Activated T-cell treated with anti-CD3 and anti-CD28 coated beads for 48 hours (primary cell): ENCODE measurements around the gene NPFFR1.

Experiments
- DNase-seq: peaks from one replicate; pipeline ENCODE4 v3.0.0-alpha.2; 2020; ENCODE audit warnings: low read depth

NPFFR1 gene

DNA sequence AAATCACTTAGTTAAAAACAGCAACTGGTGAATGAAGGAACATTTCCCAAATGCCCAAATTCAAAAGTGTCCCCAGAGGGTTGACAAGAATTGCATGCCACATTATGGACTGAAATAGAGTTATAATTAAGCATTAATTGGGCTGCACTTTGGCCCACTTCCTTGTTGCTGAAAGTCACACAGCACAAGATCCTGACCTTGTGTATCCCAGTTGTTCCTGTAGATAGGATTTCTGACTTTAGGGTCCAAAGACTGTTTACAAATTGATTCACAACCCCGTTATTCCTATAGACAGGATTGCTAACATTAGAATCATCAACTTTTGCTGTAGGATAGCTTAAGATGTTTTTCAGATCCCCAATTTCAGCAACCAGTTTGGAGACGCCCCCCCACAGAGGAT, 31.5 kb upstream of the NPFFR1 start:
- DNase-seq: no peak

DNA sequence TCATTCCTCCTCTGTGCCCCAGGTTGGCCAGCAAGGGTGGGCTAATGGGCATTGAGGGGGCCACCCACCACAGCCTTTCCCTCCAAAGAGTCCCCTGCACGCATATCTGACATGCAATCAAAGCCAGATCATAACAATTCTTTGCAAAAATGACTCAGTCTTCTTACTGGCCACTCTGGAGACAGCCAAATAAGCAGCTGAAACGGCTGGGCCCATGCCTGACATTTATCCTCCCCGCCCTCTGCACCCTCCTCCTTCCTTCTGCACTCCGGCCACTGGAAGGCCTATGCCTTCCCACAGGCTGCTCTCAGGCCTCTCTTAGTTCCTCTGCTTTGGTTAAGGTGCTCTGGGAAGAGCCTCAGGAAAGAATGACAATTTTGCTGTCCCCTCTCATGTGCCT, 29.2 kb upstream of the NPFFR1 start:
- no peak for DNase-seq

DNA sequence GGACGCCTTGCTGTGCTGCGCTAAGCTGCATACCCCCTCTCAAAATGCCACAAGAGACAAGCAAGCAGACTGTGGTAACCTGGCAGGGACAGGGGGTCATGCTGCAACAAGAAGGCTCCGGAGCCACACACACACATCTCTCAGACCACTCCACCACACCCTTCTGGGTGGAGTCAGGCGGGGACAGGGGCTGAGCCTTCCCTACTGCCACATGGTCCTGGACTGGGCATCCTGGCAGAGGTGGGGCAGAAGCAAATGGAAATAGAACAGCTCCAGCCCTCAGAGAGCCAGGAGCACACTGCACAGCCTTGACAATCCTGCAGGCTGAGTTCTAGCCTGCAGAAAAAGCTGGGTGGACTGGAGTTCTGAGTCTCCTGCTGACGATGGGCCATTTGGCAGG, 28.4 kb upstream of the NPFFR1 start:
- DNase-seq: no peak

DNA sequence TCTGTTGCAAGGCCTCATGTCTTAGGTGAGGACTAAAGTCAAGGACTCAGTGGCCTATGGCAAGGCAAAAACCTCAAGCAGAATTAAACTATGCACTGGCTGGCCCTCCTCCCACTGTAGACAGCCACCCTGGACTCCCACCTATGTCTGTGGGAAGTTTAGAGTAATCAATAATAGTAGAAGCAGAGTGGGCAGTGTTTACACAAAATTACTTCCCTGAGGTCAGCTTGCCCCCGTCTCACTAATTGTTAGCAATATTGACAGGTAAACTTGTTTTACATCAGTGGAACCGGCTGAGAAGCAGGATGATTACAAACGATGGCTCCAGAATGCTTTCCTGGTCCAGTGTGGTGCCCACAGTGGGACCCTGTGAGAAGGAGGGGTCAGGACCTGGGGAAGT, 27.9 kb upstream of the NPFFR1 start:
- no peak for DNase-seq

DNA sequence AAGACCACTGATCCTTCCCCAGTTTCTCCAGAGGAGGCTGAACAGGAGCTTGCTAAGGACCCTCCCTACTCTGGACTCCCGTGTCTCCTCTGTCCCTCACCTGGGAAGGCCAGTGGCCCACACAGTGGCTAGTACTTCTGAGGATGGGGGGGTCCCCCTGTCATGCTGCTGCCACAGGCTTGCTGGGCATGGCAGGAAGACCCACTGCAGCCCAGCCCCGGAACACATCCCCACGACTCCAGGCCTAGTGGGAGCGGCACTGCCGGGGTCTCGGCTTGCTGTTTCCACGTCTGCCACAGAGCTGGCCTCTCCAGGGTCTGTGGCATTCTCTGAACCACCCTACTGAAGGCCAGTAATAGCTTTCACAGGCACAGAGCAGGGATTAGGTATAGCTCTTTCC, 25.9 kb upstream of the NPFFR1 start:
- DNase-seq: no peak

DNA sequence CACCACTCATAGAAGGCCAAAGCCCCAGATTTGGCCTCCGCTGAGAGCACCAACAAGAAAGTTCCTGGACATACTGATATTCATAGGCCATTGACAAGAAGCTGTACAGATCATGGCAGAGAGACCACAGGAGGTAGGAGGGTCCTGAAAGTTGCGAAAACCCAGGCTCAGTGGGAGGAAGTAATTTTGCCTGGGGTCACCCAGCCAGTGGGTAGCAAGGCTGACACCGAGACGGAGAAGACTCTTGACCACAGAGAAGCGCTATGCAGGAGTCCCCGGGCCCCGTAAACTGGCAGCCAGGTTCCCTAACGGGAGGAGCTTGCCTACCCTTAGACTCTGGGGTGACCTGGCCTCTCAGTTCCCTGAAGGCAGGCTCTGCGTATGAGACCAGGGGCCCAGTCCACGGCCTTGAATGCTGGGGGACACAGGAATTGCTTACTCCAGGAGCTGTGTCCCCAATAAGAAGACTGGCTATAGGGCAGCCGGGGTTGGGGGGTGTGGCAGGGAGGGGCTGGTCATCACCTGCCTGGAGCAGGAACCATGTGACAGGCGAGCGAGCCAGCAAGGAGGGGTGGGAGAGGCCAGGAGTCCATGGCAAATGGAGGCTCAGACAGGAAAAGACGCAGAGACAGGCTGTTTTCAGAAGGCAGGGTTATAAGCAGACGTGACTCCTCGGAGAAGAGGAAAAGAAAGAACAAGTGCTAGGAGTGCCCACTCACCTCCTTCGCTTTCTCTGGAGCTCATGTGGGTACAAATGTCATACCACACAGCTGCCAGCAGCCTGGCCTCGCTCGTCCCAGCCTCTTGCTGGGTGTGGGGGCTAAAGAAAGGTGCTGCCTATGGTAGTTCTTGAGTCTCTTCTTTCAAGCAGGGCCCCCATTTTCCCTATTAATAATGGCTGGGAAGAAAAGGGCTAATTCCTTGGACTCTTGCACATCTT, 24.6 kb upstream of the NPFFR1 start:
- DNase-seq: no peak

DNA sequence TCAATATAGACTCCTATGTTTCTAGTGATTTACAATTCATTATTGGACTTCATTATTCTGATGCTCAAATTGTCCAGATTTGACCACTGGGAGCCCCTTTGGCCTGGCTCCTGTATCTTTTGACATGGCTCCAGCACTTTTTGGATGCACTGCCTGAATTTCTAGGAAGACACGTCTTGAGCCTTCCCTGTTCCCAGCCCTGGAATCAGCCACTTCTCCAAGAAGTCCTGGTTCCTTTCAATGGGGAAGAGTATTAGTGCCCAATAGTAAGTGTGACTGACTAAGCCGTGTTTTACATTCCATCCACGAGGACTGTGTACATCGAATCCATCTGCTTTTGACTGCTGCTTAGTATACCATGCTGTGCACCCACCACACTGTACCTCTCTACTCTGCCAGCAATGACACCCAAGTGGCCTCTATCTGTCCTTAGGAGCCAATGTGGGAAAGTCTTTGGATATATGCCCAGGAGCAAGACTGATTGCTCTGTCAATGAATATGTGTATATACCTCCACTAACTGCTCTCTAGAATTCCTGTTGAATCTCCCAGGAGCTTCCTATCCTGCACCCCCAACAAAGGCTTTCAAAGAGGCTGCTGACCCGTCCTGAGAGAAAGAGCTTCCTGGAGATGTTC, 23.2 kb upstream of the NPFFR1 start:
- no peak for DNase-seq

DNA sequence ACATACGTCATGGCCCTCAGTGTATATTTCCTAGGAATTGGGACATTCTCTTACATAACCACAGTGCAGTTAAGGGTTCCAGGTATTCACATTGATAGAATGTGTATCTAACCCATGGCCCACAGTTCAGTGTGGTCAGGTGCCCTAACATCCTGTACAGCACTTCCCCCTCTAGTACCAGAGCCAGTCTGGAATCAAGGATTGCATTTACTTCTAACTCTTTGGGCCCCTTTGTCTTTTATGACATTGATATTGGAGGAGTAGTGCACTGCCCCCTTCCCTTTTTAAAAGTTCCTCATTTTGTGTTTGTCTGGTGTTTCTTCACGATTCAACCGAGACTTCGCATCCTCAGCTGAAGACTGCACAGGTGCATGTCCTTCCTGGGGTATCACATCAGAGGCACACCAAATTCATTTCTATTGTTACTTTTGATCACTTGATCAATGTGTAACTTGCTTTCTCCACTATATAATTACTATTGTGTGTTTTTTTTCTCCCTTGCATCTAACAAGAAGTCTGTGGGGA, 22.4 kb upstream of the NPFFR1 start:
- DNase-seq: no peak

DNA sequence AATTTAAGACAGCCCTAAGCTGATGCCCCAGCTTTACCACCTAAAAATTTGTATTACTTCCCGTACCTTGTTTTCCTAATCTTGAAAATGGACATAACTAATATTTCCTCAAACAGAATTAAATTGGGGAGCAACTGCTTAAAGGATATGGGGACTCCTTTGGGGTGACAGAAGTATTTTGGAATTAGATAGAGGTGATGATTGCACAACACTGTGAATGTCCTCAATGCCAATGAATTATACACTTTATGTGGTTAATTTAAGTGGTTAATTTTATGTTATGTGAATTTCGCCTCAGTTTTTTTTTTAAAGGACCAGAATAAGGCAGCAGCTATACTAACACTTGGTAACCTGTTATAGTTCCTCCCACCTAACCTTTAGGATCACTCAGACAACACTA, 19.9 kb upstream of the NPFFR1 start:
- DNase-seq: no peak

DNA sequence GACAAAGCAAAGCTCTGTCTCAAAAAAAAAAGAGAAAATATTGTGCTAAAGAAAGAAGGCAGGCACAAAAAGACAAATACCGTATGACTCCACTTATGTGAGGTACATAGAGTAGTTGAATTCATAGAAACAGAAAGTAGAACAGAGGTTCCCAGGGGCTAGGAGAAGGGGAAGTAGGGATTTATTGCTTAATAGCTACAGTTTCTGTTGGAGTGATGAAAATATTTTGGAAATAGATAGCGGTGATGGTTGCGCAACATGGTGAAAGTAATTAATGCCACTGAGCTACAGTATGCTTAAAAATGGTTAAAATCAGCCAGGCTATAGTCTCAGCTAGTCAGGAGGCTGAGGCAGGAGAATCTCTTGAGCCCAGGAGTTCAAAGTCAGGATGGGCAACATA, 18.5 kb upstream of the NPFFR1 start:
- no peak for DNase-seq

DNA sequence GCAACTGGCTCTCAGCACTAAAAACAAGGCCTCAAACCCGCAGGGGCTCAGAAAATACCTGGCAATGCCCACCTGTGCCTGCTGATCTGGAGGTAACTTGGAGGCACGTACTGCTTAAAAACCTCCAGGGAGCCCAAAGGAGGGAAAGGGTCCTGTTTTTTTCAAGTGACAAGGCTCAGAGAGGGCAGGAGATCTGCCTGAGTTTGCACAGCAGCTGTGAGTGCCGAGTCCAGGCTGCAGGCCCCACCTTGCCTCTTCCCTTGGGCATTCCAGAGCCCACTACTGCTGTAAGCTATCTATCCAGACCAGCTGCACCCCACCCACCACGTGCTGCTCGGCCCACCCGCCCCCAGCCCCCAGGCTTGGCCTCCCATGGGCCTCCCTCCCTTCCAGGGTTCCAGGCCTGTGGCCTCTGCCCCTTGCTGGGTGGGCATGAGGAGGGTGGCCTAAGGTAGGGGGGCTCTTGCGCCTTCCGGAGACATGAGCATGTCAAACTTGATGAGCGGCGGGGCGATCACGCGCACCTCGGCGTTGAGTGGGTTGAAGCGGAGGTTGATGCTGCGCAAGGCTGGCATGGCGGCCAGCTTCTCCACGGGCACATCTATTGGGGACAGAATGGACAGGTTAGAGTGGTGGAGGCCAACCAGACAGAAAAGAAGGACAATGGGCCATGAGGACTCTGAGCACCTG, 17.2 kb upstream of the NPFFR1 start:
- DNase-seq: no peak

DNA sequence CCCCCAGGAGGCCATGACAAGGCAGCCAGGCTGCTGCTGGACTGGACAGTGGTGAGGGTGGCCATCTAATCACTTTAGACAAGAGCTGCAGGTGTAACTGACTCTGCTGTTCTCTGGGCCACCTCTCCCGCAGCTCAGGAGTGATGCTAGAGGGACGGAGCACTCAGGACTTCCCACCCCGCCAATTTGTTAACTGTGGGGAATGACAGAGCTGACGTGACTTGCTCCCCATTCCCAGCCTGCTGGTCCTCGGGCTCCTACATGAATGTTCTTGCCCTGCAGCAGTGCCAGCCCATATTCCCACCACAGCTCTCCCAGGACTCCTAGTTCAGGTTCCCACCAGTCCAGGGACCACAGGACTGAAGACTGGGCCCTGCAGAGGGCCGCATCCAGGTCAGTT, 16.7 kb upstream of the NPFFR1 start:
- no peak for DNase-seq

DNA sequence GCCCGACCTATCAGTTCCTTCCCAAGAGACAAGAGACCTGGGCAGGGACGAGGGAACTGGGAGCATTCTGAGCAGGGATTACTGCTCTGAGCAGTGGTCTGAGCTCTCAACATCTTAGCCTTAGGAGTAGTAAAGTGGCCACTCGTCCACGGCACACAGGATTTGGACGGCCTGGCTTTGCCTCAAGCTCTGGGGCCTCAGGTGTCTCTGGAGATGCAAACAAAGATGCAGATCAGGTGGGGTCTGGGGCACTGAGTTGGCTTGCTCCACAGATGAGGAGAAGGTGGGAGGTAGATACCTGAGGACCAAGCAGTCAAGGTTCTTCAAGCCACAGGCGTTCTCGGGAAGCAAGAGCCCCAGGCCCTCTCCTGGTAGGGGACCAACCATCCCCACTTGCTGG, 16.1 kb upstream of the NPFFR1 start:
- no peak for DNase-seq

DNA sequence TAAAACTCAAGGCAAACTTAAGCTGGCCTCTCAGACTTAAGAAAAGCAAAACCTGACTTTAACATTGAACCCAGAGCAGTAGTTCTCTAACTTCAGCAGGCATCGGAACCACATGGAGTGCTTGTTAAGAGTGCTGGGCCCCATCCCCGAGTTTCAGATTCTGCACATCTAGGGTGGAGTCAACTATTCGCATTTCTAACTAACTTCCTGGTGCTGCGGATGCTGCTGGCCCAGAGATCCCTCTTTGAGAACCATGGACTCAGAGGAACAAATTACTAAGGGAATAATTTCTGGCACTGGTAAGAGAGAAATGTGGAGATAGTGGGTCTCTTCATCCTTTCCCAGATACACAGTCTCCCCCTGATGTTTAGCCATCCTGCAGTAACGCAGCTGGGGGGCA, 14.6 kb upstream of the NPFFR1 start:
- DNase-seq: no peak

DNA sequence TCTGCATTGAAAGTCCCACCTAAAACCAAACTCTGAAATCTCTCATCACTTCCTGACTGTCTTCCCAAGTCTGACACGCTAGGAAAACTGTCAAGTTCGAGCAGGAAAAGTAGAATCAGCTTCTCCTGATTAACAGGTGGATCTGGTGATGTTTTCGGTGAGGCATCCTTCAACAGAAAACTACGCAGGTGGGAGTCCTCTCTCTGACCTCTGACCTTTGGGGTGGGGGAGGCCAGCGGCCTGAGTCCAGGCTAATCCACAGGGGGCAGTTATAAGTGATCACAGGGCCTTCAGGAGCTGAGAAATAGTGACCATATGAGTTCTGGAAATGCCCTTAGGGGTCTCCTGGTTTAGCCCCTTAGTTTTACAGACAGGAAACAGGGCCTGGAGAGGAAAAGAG, 13.4 kb upstream of the NPFFR1 start:
- DNase-seq: no peak

DNA sequence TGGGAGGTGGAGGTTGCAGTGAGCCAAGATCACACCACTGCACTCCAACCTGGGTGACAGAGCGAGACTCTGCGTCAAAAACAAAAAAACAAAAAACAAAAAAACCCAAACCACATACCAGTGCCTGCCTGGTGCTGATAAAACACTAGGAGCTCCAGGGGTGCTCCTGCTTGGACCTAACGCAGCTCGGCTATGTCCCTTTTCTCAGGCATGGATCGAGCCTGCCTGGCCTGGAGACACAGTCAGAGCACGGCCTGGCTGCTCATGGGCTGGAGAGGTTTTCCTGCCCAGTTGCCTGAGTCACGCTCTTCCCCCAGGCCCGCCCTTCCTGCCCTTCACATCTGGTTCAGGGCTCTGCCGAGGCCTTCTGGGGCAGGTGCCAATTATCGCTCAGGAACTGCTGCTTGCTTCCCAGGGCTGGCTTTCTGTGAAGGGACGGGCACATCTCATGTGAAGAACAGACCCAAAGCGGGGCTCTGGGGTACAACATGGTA, 12.6 kb upstream of the NPFFR1 start:
- DNase-seq: no peak

DNA sequence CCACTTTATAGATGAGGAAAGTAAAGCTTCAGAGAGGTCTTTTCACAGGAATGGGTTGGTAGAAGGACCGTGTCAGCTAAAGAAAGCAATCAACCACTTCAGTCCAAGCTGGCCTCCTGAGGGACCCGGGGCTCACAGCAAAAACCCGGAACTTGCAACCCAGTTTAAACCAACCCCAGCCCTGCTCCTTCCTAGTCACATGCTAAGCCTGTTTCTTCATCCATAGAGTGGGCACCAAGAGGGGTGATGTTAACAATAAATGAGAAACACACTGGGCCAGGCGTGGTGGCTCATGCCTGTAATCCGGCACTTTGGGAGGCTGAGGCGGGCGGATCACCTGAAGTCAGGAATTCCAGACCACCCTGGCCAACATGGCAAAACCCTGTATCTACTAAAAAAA, 12.1 kb upstream of the NPFFR1 start:
- DNase-seq: no peak

DNA sequence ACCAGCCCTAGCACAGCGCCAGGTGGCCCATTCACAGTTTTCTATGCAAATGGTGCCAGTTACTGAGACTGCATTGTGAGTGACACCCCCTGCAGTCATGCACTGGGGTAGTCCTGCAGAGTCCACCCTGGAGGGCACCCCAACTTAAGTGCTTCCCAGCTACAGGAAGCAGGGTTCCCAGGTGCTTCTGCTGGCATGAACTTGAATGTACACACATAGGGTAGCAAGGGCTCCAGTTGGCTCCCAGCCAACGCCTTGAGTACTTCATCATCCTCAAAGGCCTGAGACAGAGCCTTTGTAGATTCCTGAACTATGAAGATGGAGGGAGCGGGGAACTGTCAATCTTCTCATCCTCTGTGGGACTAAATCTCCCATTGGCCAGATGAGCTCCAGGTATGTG, 11.5 kb upstream of the NPFFR1 start:
- DNase-seq: no peak

DNA sequence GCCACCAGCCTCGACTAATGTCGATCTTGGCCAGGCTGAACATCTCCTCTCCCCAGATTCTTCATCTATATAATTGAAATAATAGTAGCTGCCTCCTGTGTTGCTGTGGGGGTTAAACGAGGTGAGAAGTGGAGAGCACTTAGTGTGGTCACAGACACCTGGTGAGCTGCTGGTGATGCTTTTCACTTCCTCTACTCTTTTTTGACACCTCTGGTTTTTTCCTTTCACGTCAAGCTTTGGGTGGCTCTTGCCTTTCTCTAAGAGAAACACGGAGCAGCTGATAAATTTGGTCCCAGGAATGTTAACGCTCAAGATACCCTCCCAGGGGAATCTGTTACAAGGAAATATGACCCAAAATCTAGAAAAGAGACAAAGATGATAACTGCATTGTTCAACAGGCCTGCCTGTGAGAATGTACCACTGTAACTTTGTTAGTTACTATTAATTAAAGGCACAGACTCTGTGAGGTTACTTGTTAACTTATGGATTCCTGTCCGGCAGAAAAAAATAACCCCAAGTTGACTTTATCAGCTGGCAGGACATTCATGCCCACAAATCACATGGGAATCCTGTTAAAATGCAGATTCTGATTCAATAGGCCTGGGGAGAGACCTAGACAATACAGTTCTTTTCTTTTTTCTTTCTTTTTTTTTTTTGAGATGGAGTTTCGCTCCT, 9.5 kb upstream of the NPFFR1 start:
- DNase-seq: no peak

DNA sequence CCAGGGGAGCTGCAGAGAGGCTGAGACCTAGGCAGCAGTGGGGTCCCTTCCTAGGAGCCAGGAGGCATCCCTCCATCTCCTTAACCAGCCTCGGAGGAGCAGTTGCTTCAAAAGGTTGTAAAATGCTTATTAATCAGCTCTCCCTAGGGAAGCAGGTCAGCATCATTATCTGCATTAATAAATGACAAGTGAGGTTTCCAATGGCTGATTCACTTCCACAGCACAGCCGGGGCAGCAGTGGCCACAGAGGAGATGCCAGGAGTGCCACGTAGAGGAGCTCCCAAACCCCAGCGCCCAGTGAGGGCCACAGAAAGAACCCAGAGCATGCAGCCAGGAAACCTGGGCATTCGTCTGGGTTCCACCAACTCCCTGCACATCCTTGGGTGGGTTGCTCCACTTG, 8.2 kb upstream of the NPFFR1 start:
- no peak for DNase-seq

DNA sequence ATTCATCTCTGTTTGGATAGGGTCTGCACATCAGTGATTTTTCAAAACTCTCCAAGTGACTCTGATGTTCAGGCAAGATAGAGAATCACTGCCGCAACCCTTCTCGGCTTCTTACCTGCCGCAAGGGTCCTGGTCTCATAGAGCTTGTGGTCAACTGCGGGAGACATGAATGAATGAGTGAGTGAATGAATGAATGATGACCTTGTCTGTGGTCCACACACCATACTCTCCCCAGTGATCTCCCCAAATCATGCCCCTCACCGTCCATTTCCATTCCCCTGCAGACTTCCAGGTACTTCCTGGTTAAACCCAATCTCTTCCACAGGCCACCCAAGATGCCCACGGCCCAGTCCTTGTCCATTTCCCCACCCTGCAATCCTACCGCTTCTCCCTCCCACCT, 5.9 kb upstream of the NPFFR1 start:
- no peak for DNase-seq

DNA sequence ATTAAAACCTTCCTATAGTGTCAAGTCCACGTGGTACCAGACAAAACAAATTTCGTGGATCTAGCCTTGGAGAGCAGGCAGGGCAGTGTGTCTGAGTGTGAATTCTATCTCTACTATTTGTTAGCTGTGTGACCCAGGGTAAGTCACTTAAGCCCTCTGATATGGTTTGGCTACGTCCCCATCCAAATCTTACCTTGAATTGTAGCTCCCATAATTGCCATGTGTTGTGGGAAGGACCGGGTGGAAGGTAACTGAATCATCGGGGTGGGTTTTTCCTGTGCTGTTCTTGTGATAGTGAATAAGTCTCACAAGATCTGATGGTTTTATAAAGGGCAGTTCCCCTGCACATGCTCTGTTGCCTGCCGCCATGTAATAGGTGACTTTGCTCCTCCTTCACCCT, 2.8 kb upstream of the NPFFR1 start:
- DNase-seq: no peak
